ENCODE results near the gene PLEKHH2.
"Not testable (repeated sequence)": the region's sequence is repeated elsewhere in the genome, so short reads cannot be mapped to it uniquely, and the experiment has no call there.

The PLEKHH2 gene

DNA sequence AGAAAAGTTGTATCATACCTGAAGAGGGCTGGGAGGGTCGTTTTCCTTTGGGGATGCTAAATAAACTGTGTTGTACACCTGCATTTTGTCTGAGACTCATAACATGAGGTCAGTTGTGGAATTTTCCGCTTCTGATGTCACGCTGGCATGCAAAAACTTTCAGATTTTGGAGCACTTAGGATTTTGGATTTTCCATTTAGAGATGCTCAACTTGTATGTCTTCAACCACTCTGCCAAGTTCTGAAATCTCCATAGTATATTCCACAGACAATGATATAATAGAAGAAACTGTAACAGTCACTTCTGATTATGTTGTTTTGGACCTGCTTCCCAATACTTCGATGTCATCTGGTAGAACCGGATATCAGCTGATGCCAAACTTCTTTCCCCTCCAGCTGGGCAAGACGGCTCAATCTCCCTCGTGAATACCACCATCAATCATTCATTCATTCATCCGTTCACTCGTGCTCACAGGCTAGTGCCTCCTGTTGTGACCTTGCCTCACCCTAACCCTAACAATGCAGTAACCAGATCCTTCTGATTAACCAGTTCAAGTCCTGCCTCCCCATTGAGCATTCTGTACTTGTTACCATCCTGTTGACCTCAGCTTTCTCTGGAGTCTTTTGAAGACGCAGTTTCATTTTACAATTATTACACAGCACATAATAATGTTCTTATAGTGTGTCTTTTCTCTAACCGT lies 5.3 kb upstream of the PLEKHH2 start:
- Histone ChIP-seq H3K27me3 (ENCODE audit: control insufficient read depth, insufficient read depth, low read length) (no peaks in the 10 kb centered on the region), H2AFZ (no peak overlapping the region), H3K79me2 (no peaks in the 10 kb centered on the region), H3K4me3 (ENCODE audit: low read depth, low read length) (no peak overlapping the region), H3K27ac (no peak overlapping the region), H3K9me3 (ENCODE audit: control insufficient read depth, low read length) (no peaks in the 10 kb centered on the region), H3K9ac (no peak overlapping the region), H3K4me2 (ENCODE audit: low read length) (no peak overlapping the region), H3K36me3 (ENCODE audit: control insufficient read depth, insufficient read depth, low read length) (no peaks in the 10 kb centered on the region), H3K4me1 (no peaks in the 10 kb centered on the region)
- TF ChIP-seq, protein P1, sequence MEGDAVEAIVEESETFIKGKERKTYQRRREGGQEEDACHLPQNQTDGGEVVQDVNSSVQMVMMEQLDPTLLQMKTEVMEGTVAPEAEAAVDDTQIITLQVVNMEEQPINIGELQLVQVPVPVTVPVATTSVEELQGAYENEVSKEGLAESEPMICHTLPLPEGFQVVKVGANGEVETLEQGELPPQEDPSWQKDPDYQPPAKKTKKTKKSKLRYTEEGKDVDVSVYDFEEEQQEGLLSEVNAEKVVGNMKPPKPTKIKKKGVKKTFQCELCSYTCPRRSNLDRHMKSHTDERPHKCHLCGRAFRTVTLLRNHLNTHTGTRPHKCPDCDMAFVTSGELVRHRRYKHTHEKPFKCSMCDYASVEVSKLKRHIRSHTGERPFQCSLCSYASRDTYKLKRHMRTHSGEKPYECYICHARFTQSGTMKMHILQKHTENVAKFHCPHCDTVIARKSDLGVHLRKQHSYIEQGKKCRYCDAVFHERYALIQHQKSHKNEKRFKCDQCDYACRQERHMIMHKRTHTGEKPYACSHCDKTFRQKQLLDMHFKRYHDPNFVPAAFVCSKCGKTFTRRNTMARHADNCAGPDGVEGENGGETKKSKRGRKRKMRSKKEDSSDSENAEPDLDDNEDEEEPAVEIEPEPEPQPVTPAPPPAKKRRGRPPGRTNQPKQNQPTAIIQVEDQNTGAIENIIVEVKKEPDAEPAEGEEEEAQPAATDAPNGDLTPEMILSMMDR (IDR thresholded peaks at IDR 0.05) = no peak

DNA sequence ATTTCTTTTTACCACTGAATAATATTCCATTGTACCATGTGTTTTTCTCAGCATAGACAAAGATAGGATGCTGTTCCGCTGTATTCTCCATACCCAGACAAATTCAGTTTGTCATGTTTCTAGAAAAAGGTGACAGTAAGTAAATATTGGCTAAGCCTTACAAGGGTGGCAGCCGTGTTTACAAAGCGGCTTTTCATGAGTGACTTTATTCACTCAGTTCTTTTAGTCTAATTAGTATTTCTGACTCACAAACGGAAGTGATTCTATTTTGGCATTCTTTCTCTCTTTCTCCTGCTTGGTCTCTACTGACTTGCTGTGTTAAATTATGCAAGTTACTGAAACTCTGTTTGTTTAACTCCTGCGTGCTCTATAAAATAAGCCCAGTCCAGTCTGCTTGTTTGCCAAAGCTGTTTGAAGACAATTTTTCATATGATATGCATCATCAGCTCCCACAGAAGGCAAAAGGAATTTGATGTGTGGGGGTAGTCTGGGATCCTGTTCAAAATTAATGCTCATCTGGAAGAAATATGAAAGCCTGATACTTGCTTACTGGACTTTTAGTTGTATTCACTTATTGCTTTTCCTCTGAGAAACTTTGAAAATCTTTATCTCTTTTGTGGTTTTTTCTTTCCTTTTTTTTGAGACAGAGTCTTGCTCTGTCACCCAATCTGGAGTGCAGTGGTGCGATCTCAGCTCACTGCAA lies 2.3 kb upstream of the PLEKHH2 start:
- Histone ChIP-seq H3K79me2 (no peaks in the 10 kb centered on the region), H3K27me3 (ENCODE audit: control insufficient read depth, insufficient read depth, low read length) (no peaks in the 10 kb centered on the region), H3K36me3 (ENCODE audit: control insufficient read depth, insufficient read depth, low read length) (no peaks in the 10 kb centered on the region), H3K27ac (no peak overlapping the region), H3K4me1 (no peaks in the 10 kb centered on the region), H3K9ac (no peak overlapping the region), H3K4me3 (ENCODE audit: low read depth, low read length) (no peak overlapping the region), H2AFZ (no peak overlapping the region), H3K4me2 (ENCODE audit: low read length) (no peak overlapping the region), H3K9me3 (ENCODE audit: control insufficient read depth, low read length) (no peaks in the 10 kb centered on the region)
- TF ChIP-seq, protein P1 (IDR thresholded peaks at IDR 0.05) = no peak

DNA sequence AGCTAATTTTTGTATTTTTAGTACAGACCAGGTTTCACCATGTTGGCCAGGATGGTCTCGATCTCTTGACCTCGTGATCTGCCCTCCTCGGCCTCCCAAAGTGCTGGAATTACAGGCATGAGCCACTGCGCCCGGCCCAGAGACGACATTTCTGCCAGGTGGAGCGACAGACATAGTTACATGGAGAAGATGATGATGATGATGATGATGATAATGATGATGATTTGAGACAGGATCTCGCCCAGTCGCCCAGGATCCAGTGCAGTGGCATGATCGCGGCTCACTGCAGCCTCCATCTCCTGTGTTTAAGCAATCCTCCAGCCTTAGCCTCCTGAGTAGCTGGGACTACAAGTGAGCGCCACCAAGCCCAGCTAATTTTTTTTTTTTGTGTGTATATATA lies 907 bp upstream of the PLEKHH2 start:
- not testable (repeated sequence) for H3K27me3 ChIP-seq (ENCODE audit: control insufficient read depth, insufficient read depth, low read length); H3K4me3 ChIP-seq (ENCODE audit: low read depth, low read length); H3K9me3 ChIP-seq (ENCODE audit: control insufficient read depth, low read length); H3K79me2 ChIP-seq; H3K36me3 ChIP-seq (ENCODE audit: control insufficient read depth, insufficient read depth, low read length); H2AFZ ChIP-seq; H3K27ac ChIP-seq; H3K4me2 ChIP-seq (ENCODE audit: low read length); H3K9ac ChIP-seq; H3K4me1 ChIP-seq

DNA sequence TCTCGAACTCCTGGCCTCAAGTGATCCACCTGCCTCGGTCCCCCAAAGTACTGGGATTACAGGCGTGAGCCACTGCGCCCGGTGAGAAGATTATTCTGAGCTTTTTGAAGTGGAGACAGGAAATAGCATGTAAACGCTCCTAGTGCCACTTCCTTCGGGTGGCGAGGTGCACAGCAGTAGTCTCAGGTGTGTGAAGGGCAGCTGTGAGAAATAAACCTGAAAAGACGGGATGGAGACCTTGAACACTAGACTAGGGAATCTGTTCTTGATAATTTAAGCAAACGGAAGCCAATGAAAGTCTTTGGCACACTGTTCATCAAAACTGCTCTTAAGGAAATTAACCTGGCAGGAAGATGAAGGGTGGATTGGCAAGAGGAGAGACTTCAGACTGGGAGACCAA lies 439 bp upstream of the PLEKHH2 start:
- no peaks in the 10 kb centered on the region for H3K9me3 ChIP-seq (ENCODE audit: control insufficient read depth, low read length)
- peak overlapping the region; percentile 78 for H3K4me3 ChIP-seq (ENCODE audit: low read depth, low read length)
- TF ChIP-seq, protein P1 (IDR thresholded peaks at IDR 0.05) = no peak
- no peaks in the 10 kb centered on the region for H3K27me3 ChIP-seq (ENCODE audit: control insufficient read depth, insufficient read depth, low read length)
- no peaks in the 10 kb centered on the region for H3K4me1 ChIP-seq
- no peak overlapping the region for H3K9ac ChIP-seq
- H2AFZ ChIP-seq = peak overlapping the region; percentile 89
- no peaks in the 10 kb centered on the region for H3K79me2 ChIP-seq
- H3K27ac ChIP-seq = no peak overlapping the region
- H3K36me3 ChIP-seq (ENCODE audit: control insufficient read depth, insufficient read depth, low read length) = no peaks in the 10 kb centered on the region
- H3K4me2 ChIP-seq (ENCODE audit: low read length) = peak overlapping the region; percentile 93

DNA sequence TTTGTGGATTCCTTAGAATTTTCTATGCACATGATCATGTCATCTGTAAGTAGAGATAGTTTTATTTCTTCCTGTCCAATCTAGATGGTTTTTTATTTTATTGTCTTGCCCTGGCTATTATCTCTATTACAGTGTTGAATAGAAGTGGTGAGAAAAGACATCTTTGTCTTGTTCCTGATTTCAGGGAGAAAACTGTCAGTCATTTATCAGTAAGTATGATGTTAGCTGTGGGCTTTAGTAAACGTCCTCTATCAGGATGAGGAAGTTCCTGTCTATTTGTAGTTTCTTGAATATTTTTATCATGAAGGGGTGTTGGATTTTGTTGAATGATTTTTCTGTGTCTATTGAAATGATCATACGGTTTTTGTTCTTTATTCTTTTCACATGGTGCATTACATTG lies 5.3 kb downstream of the PLEKHH2 start:
- no peak overlapping the region for H3K27ac ChIP-seq
- H3K79me2 ChIP-seq = no peaks in the 10 kb centered on the region
- H3K27me3 ChIP-seq (ENCODE audit: control insufficient read depth, insufficient read depth, low read length) = no peaks in the 10 kb centered on the region
- no peak overlapping the region for H2AFZ ChIP-seq
- no peaks in the 10 kb centered on the region for H3K9me3 ChIP-seq (ENCODE audit: control insufficient read depth, low read length)
- no peaks in the 10 kb centered on the region for H3K36me3 ChIP-seq (ENCODE audit: control insufficient read depth, insufficient read depth, low read length)
- no peak overlapping the region for H3K9ac ChIP-seq
- TF ChIP-seq, protein P1 (IDR thresholded peaks at IDR 0.05) = no peak
- H3K4me1 ChIP-seq = no peaks in the 10 kb centered on the region
- no peak overlapping the region for H3K4me3 ChIP-seq (ENCODE audit: low read depth, low read length)
- no peak overlapping the region for H3K4me2 ChIP-seq (ENCODE audit: low read length)
